Type B pancreatic cell (in vitro differentiated cells): ENCODE results near the gene MGRN1. TPM values are rescaled to one million over a fixed set of nuclear protein-coding genes. Genes with fewer than 3 reads are reported as not detected.
"Not testable (repeated sequence)": the region's sequence is repeated elsewhere in the genome, so short reads cannot be mapped to it uniquely, and the experiment has no call there.

Experiments
- DNase-seq: peaks from one replicate; pipeline ENCODE4 v3.0.0; 2021; ENCODE audit warnings: mixed read lengths; ENCODE audit not compliant: unreplicated experiment; ENCODE audit errors: extremely low spot score
- H3K27ac Mint-ChIP-seq: 2 replicates; pipeline ENCODE4 v1.8.0; 2021; ENCODE audit warnings: mild to moderate bottlenecking, mixed read lengths
- H3K27me3 Mint-ChIP-seq: 2 replicates; pipeline ENCODE4 v1.8.0; 2021; ENCODE audit warnings: mixed read lengths
- H3K36me3 Mint-ChIP-seq: 2 replicates; pipeline ENCODE4 v1.8.0; 2021; ENCODE audit warnings: mixed read lengths
- H3K4me1 Mint-ChIP-seq: one replicate; pipeline ENCODE4 v1.8.0; 2021; ENCODE audit warnings: mixed read lengths; ENCODE audit not compliant: unreplicated experiment
- H3K4me3 Mint-ChIP-seq: 2 replicates; pipeline ENCODE4 v1.8.0; 2021; ENCODE audit warnings: mild to moderate bottlenecking, mixed read lengths
- H3K9me3 Mint-ChIP-seq: 2 replicates; pipeline ENCODE4 v1.8.0; 2021; ENCODE audit warnings: mixed read lengths
- microRNA-seq: library from miRNA; unstranded; fragments of <30 nt; microRNA quantifications from one replicate; pipeline ENCODE4, GENCODE V29; 2020
- total RNA-seq: library from RNA; stranded (reverse); gene quantifications from 2 replicates; pipeline ENCODE4 v1.2.1, GENCODE V29; 2021; ENCODE audit warnings: low replicate concordance
- TF ChIP-seq, protein P1 (sequence below): fragments of 200-600 bp; sonication (generic); conservative IDR thresholded peaks from 2 replicates; pipeline ENCODE4 v1.5.0; 2021; ENCODE audit warnings: antibody characterized with exemption, mild to moderate bottlenecking

The MGRN1 gene
- total RNA-seq, 1 donor from 2014 or later: 88.6 TPM

DNA sequence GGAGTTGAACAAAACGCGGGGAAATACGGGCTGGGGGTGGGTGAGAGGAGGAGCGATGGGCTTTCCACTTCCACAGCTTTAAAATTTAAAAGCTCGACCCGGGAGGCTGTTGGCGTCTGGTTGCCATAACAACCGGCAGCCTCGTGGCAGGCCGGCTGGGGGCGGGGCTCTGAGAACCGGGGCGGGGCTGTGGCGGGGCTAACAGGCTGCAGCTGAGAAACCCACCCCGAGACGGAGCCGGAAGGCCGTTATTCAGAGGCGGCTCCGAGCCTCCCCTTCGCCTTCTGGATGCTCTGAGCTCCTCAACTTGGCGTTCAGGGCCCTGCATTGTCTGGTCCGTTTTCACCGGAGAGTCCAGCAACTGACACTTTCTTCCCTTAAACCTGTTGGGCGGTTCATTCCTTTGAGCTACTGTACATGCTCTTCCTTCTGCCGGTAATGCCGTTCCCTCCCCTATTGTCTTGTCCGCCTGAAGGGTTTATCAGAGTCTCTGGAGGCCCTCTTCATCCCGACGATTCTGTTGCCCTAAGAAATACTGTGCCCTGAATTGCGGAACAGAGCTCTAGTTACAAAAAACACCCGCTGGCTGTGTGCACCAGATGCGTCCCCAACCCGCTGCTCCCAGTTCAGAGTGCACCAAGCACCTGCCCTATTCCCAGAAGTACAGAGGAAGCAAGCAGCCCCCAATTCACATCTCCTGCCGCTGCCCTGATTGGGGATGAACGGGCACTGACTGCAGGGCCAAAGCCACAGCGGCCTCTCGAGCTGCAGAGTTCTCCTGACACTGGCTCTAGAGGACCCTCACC, 110.3 kb downstream of the MGRN1 start:
- TF ChIP-seq, protein P1, sequence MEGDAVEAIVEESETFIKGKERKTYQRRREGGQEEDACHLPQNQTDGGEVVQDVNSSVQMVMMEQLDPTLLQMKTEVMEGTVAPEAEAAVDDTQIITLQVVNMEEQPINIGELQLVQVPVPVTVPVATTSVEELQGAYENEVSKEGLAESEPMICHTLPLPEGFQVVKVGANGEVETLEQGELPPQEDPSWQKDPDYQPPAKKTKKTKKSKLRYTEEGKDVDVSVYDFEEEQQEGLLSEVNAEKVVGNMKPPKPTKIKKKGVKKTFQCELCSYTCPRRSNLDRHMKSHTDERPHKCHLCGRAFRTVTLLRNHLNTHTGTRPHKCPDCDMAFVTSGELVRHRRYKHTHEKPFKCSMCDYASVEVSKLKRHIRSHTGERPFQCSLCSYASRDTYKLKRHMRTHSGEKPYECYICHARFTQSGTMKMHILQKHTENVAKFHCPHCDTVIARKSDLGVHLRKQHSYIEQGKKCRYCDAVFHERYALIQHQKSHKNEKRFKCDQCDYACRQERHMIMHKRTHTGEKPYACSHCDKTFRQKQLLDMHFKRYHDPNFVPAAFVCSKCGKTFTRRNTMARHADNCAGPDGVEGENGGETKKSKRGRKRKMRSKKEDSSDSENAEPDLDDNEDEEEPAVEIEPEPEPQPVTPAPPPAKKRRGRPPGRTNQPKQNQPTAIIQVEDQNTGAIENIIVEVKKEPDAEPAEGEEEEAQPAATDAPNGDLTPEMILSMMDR: no peak
- Mint-ChIP-seq H3K27me3 (peaks cover 4% of the 10 kb centered on the region), H3K4me3 (peak overlapping the region; percentile 97), H3K4me1 (peaks cover 8% of the 10 kb centered on the region), H3K27ac (peak overlapping the region; percentile 97), H3K36me3 (no peaks in the 10 kb centered on the region), H3K9me3 (no peaks in the 10 kb centered on the region)
- DNase-seq: peak; percentile 93

GRCh38 chr16:4736546-4736945, 111.9 kb downstream of the MGRN1 start:
- Mint-ChIP-seq H3K9me3 (no peaks in the 10 kb centered on the region), H3K27ac (no peak overlapping the region), H3K4me1 (peaks cover 8% of the 10 kb centered on the region), H3K4me3 (peak overlapping the region; percentile 14), H3K27me3 (peaks cover 4% of the 10 kb centered on the region), H3K36me3 (no peaks in the 10 kb centered on the region)
- DNase-seq: no peak
- TF ChIP-seq, protein P1: no peak

GRCh38 chr16:4737545-4737944, 112.9 kb downstream of the MGRN1 start:
- Mint-ChIP-seq H3K27ac (no peak overlapping the region), H3K4me3 (no peak overlapping the region), H3K27me3 (peaks cover 4% of the 10 kb centered on the region), H3K36me3 (no peaks in the 10 kb centered on the region), H3K4me1 (peaks cover 8% of the 10 kb centered on the region), H3K9me3 (no peaks in the 10 kb centered on the region)
- DNase-seq: no peak
- TF ChIP-seq, protein P1: no peak

DNA sequence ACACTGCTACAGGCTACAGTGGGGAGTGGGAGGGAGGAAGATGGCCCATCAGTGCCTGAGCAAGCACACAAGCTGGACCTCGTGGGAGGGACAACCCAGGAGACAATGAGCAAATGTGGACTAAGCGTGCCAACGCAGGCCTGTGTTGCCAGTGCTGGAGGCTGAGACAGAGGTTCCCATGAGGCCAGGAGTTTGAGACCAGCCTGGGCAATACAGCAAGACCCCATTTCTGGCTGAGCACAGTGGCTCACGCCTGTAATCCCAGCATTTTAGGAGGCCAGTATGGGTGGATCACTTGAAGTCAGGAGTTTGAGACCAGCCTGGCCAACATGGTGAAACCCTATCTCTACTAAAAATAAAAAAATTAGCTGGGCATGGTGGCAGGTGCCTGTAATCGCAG, 113.7 kb downstream of the MGRN1 start:
- Mint-ChIP-seq H3K27ac (peak overlapping the region; percentile 12), H3K4me3 (peak overlapping the region; percentile 61)
- H3K9me3 Mint-ChIP-seq, H3K27me3 Mint-ChIP-seq, H3K36me3 Mint-ChIP-seq, DNase-seq, H3K4me1 Mint-ChIP-seq: not testable (repeated sequence)

Small RNA genes within 50 kb of the gene (microRNA-seq; reads per million reads assigned to microRNA genes)
- gene MIR6769A: not detected

Other genes starting within 250 kb of the MGRN1 start
- gene CORO7, start 208.2 kb upstream of the MGRN1 start, total RNA-seq: 32.3 and 41.4 TPM in 2 replicates
- 43.9 and 46.5 TPM in 2 replicates for gene DNAJA3, start 199.0 kb upstream of the MGRN1 start, total RNA-seq
- 48.3 and 49.1 TPM in 2 replicates for gene NMRAL1, start 150.2 kb upstream of the MGRN1 start, total RNA-seq
- 37.8 and 46.2 TPM in 2 replicates for gene HMOX2, start 148.4 kb upstream of the MGRN1 start, total RNA-seq
- 19.2 and 41.3 TPM in 2 replicates for gene CDIP1, start 86.1 kb upstream of the MGRN1 start, total RNA-seq
- 0.14 and 0.43 TPM in 2 replicates for gene C16orf96, start 68.5 kb upstream of the MGRN1 start, total RNA-seq
- 49.2 and 85.9 TPM in 2 replicates for gene UBALD1, start 9.9 kb upstream of the MGRN1 start, total RNA-seq
- 36.7 and 37.7 TPM in 2 replicates for gene NUDT16L1, start 68.7 kb downstream of the MGRN1 start, total RNA-seq
- gene ANKS3, start 109.4 kb downstream of the MGRN1 start, total RNA-seq: 21.6 and 36.7 TPM in 2 replicates
- 0.74 and 2.6 TPM in 2 replicates for gene DNAAF8, start 109.7 kb downstream of the MGRN1 start, total RNA-seq
- gene ZNF500, start 142.3 kb downstream of the MGRN1 start, total RNA-seq: 19.0 and 21.0 TPM in 2 replicates
- gene SEPTIN12, start 163.5 kb downstream of the MGRN1 start, total RNA-seq: not detected in 2 replicates
- gene SMIM22, start 170.5 kb downstream of the MGRN1 start, total RNA-seq: 5.0 and 7.8 TPM in 2 replicates
- gene ROGDI, start 177.8 kb downstream of the MGRN1 start, total RNA-seq: 37.6 and 39.3 TPM in 2 replicates
- gene GLYR1, start 222.5 kb downstream of the MGRN1 start, total RNA-seq: 120 and 126 TPM in 2 replicates
- 39.4 and 41.4 TPM in 2 replicates for gene UBN1, start 222.7 kb downstream of the MGRN1 start, total RNA-seq